ENCODE data around the gene TMEM59L. TPM values are rescaled to one million over a fixed set of nuclear protein-coding genes. Genes with fewer than 3 reads are reported as not detected.

Gene TMEM59L
- total RNA-seq, 1 donor from 2014 or later, result 4.9 TPM

DNA sequence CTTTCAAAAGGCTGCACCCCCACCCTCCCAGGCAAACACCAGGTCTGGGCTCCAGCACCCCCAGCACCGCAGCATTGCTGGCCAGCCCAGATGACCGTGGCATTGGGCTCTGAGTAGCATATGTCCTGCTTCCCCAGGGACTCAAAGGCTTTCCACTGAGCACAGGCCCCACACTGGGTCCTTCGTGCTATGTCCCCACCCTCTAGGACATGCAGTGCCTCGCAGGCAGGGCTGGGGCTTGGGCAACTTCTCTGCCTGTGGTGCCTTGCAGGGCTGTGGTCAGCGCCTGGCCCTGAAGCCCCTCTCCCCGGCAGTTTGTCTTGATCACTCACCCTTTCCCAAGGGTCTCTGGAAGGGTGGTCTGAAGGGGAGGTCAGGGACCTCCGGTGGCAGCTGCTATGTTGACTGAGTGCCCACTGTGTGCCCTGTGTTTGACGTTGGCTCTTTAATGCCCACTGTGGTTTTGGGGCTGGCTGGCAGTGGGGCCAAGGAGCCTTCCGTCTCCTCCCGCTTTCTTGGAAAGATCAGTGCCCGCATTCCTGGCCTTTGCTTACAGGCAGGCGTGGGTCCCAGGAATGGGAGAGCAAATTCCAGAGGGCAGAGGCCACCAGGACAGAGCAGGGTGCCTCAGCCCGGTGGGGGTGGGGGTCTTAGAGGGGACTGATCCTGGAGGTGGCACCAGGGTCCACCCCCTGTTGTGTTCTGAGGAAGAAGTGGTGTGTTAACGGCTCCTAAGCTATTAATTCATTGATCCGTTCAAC, 50.5 kb downstream of the TMEM59L start:
- TF ChIP-seq, protein P1, sequence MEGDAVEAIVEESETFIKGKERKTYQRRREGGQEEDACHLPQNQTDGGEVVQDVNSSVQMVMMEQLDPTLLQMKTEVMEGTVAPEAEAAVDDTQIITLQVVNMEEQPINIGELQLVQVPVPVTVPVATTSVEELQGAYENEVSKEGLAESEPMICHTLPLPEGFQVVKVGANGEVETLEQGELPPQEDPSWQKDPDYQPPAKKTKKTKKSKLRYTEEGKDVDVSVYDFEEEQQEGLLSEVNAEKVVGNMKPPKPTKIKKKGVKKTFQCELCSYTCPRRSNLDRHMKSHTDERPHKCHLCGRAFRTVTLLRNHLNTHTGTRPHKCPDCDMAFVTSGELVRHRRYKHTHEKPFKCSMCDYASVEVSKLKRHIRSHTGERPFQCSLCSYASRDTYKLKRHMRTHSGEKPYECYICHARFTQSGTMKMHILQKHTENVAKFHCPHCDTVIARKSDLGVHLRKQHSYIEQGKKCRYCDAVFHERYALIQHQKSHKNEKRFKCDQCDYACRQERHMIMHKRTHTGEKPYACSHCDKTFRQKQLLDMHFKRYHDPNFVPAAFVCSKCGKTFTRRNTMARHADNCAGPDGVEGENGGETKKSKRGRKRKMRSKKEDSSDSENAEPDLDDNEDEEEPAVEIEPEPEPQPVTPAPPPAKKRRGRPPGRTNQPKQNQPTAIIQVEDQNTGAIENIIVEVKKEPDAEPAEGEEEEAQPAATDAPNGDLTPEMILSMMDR (IDR thresholded peaks at IDR 0.05; ENCODE audit: unreplicated experiment), result no peak
- no peak for DNase-seq (ENCODE audit: low spot score in 2 of 2, unreplicated experiment in 2 of 2)
- Mint-ChIP-seq H3K4me1 (peaks cover 15% of the 10 kb centered on the region), H3K4me3 (no peak overlapping the region), H3K27me3 (ENCODE audit: low read depth) (no peaks in the 10 kb centered on the region), H3K27ac (no peak overlapping the region), H3K9me3 (no peaks in the 10 kb centered on the region), H3K36me3 (peaks cover 4% of the 10 kb centered on the region)

DNA sequence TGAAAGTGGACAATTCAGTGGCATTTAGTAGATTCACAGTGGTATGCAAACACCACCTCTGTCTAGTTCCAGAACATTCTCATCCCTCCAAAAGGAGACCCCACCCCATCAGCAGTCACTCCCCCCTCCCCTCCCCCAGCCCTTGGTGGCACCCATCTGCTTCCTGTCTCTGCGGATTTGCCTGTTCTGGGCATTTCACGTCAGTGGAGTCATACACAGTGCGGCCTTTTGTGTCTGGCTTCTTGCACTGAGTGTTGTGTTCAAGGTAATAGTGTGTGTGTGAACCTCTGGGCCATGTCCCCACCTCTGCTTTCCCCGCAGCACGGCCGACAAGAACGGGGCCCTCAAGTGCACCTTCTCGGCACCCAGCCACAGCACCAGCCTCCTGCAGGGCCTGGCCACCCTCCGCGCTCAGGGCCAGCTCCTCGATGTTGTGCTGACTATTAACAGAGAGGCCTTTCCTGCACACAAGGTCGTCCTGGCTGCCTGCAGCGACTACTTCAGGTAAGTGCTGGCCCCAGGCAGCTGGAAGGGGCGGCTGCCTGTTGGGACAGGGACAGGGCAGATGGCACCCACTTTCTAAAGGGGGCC, 51.4 kb downstream of the TMEM59L start:
- H3K27me3 Mint-ChIP-seq (ENCODE audit: low read depth), result no peaks in the 10 kb centered on the region
- DNase-seq (ENCODE audit: low spot score in 2 of 2, unreplicated experiment in 2 of 2), result no peak
- peaks cover 7% of the 10 kb centered on the region for H3K4me1 Mint-ChIP-seq
- H3K36me3 Mint-ChIP-seq, result peaks cover 4% of the 10 kb centered on the region
- TF ChIP-seq, protein P1 (IDR thresholded peaks at IDR 0.05; ENCODE audit: unreplicated experiment), result no peak
- H3K4me3 Mint-ChIP-seq, result no peak overlapping the region
- no peak overlapping the region for H3K27ac Mint-ChIP-seq
- H3K9me3 Mint-ChIP-seq, result no peaks in the 10 kb centered on the region

DNA sequence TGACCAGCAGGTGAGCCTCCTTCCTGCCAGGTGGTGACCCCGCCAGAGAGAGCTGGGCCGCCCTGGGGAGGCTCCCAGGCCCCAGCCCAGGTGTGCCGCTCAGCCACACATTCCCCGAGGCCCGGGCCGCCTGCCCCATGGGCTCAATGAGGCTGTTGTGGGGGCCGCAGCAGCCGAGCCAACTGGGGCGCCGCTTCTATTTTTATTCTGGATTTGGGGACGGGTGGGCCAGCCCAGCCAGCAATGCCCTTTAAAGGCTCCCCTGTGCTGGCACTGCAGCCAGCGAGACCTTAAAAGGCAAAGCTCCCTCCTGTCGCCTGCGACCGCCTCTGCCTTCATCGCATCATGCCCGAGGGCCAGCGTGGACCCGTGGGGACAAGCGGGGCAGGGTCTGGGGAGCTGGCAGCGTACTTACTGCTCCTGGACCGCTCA, 53.1 kb downstream of the TMEM59L start:
- no peaks in the 10 kb centered on the region for H3K4me1 Mint-ChIP-seq
- no peak for DNase-seq (ENCODE audit: low spot score in 2 of 2, unreplicated experiment in 2 of 2)
- no peak overlapping the region for H3K27ac Mint-ChIP-seq
- peaks cover 12% of the 10 kb centered on the region for H3K36me3 Mint-ChIP-seq
- H3K4me3 Mint-ChIP-seq, result no peak overlapping the region
- TF ChIP-seq, protein P1 (IDR thresholded peaks at IDR 0.05; ENCODE audit: unreplicated experiment), result no peak
- no peaks in the 10 kb centered on the region for H3K27me3 Mint-ChIP-seq (ENCODE audit: low read depth)
- H3K9me3 Mint-ChIP-seq, result no peaks in the 10 kb centered on the region

DNA sequence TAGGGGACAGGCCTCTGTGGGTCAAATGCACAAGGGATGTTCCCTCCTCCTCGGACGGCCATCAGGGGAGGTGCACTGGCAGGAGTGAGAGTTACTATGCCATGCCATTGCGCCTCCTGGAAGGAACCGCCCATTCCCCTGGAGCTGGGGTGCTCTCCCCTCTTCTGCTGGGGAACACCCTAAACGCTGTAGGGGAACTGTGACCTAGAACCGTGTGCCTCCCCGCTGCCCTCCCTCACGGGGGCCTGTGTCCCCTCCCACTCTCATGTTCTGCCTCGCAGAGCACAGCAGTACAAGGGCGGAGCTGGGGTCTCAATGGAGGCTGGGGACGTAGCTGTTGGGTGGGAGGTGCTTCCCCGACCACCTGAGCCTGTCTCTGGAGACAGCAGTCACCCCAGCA, 53.6 kb downstream of the TMEM59L start:
- no peak overlapping the region for H3K4me3 Mint-ChIP-seq
- TF ChIP-seq, protein P1 (IDR thresholded peaks at IDR 0.05; ENCODE audit: unreplicated experiment), result no peak
- H3K27ac Mint-ChIP-seq, result no peak overlapping the region
- no peaks in the 10 kb centered on the region for H3K27me3 Mint-ChIP-seq (ENCODE audit: low read depth)
- no peaks in the 10 kb centered on the region for H3K9me3 Mint-ChIP-seq
- H3K36me3 Mint-ChIP-seq, result peaks cover 12% of the 10 kb centered on the region
- DNase-seq (ENCODE audit: low spot score in 2 of 2, unreplicated experiment in 2 of 2), result no peak
- H3K4me1 Mint-ChIP-seq, result no peaks in the 10 kb centered on the region

DNA sequence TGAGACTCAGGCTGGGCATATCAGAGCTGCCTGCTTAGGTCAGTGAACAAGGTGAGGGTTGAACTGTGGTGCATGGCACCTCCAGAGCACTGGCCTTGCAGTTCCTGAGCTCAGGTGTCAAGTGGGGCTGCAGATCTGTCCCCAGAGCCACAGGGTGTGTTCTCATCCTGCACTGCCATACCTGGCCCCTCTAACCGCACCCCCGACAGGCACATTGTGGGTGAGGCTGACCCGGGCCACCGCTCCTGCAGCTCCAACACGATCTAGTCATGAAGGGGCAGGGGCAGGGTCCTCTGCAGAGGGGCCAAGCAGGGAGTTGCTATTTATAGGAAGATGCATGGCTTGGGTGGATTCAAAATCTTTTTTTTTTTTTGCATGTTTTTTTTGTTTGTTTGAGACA, 54.1 kb downstream of the TMEM59L start:
- no peak for DNase-seq (ENCODE audit: low spot score in 2 of 2, unreplicated experiment in 2 of 2)
- Mint-ChIP-seq H3K4me3 (no peak overlapping the region), H3K36me3 (peaks cover 14% of the 10 kb centered on the region), H3K4me1 (peaks cover 5% of the 10 kb centered on the region), H3K9me3 (no peaks in the 10 kb centered on the region), H3K27ac (no peak overlapping the region), H3K27me3 (ENCODE audit: low read depth) (no peaks in the 10 kb centered on the region)
- TF ChIP-seq, protein P1 (IDR thresholded peaks at IDR 0.05; ENCODE audit: unreplicated experiment), result no peak

Data from mesothelial cell of epicardium (in vitro differentiated cells).